HCEC 1CT (cell line): ENCODE results near the gene TDRD6.
"Not testable (repeated sequence)": the region's sequence is repeated elsewhere in the genome, so short reads cannot be mapped to it uniquely, and the experiment has no call there.

Source experiments
- DNase-seq: peaks from one replicate; pipeline ENCODE4 v3.0.0-alpha.2; 2017

The TDRD6 gene

DNA sequence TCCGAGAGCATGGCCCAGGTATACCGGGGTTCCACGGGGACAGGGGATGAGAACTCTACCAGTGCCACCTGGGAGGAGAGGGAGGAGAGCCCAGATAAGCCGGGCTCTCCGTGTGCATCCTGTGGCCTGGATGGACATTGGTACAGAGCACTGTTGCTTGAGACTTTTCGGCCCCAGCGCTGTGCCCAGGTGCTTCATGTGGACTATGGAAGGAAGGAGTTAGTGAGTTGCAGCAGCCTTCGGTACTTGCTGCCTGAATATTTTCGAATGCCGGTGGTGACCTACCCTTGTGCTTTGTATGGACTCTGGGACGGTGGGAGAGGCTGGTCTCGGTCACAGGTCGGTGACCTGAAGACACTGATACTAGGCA, 1.3 kb downstream of the TDRD6 start:
- no peak for DNase-seq

GRCh38 chr6:46689657-46690056, 2.0 kb downstream of the TDRD6 start:
- no peak for DNase-seq

DNA sequence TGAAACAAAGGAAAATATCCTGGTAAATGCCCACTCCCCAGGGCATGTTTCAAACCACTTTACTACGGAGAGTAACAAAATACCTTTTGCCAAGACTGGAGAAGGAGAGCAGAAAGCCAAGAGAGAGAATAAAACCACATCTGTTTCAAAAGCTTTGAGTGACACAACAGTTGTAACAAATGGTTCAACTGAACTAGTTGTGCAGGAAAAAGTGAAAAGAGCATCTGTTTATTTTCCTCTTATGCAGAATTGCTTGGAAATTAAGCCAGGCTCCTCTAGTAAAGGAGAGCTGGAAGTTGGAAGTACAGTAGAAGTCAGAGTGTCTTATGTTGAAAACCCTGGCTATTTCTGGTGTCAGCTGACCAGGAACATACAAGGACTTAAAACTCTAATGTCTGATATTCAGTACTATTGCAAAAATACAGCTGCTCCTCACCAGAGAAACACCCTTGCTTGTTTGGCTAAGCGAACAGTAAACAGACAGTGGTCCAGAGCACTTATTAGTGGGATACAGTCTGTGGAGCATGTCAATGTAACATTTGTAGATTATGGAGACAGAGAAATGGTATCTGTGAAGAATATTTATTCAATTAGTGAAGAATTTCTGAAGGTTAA, 2.6 kb downstream of the TDRD6 start:
- no peak for DNase-seq

DNA sequence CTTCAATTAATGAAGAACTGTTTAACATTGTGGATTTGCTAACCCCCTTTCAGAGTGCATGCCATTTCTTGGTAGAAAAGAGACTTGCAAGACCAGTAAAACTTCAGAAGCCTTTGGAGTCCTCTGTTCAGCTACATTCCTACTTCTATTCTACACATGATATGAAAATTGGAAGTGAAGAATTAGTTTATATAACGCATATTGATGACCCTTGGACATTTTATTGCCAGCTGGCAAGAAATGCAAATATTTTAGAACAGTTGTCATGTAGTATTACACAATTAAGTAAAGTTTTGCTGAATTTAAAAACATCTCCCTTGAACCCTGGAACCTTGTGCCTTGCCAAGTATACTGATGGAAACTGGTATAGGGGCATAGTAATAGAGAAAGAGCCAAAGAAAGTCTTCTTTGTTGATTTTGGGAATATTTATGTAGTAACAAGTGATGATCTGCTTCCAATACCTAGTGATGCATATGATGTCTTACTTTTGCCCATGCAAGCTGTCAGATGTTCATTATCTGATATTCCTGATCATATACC, 3.3 kb downstream of the TDRD6 start:
- peak; percentile 1 for DNase-seq

GRCh38 chr6:46699970-46700369, 12.3 kb downstream of the TDRD6 start:
- no peak for DNase-seq

- peak; percentile 32 for DNase-seq
Measured at GRCh38 chr6:46704562-46704961, 16.9 kb downstream of the TDRD6 start.

GRCh38 chr6:46706464-46706863, 18.8 kb downstream of the TDRD6 start:
- DNase-seq, result no peak

DNA sequence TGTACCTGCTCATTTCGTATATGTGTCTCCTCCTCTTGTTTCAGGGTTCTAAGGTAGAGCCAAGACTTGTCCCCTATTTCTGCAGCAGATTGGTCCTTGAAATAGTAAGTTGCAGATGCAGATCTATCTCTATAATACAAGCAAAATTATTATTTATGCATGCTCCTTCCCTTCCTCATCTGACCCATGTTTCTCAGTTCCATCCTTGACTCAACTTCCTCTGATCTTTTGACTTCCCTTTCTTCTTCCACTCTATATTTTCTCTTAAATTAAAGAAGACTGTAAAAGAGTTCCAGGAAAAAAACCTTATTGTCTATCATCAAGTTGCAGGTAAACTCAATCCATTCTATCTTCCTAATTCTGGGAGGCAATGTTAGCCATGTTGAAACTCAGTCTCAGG, 23.8 kb downstream of the TDRD6 start:
- no peak for DNase-seq

DNA sequence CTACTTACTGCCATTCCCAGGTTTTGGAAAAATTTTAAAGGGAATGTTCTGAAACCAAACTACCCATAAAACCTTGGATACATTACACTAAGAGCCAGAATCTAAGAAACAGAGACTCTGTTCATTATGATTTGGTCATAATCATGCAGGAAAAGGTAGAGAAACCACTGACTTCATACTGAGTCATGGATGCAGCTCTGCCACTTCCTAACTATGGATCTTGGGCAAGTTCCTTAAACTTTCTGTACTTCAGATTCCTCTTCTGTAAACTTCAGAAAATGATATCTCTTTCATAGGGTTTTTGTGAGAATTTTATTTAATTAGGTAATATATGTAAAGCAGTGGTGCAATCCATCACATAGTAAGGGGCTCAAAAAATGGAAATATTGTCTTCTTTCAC, 27.5 kb downstream of the TDRD6 start:
- peak; percentile 5 for DNase-seq

DNA sequence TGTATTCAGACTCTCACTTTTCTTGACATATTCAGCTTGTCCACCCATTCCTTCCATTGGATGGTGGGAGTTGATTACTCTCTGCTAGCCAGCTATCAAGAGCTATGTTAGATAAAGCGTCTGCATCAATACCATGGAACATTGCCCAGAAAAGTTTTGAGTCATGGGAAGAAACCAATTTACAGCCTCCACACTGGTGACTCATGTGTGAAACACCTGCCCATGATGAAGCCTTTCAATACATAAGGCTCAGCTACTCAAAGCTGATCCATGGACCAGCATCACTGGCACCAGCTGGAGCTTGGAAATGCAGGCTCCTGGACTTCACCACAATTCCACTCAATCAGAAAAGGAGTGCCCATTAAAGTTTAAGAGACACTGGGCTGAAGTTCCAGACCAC, 31.4 kb downstream of the TDRD6 start:
- DNase-seq, result peak; percentile 57

GRCh38 chr6:46720401-46720800, 32.7 kb downstream of the TDRD6 start:
- DNase-seq, result no peak

DNA sequence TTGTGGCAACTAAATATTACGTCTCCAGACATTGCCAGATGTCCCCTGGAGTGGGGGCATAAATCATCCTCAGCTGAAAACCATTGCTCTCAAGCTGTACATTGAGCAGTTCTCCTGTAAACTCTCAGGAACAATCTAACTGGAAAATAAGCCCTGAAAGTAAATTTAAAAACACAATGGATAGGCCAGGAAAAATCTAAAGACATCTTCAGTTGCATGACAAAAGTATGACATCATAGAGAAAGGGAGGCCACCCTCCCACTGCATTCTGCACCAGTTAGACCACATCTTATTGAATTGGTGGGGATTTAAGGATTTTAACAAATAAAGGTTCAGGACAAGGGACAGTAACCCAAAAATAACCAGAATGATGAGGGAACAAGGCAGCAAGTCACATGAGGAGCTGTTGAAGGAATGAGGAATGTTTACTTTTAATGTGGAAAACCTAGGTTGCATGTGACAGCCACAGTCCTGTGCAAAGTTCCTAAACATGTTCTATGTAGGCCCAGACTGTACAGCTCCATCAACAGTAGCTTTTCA, 42.2 kb downstream of the TDRD6 start:
- no peak for DNase-seq

DNA sequence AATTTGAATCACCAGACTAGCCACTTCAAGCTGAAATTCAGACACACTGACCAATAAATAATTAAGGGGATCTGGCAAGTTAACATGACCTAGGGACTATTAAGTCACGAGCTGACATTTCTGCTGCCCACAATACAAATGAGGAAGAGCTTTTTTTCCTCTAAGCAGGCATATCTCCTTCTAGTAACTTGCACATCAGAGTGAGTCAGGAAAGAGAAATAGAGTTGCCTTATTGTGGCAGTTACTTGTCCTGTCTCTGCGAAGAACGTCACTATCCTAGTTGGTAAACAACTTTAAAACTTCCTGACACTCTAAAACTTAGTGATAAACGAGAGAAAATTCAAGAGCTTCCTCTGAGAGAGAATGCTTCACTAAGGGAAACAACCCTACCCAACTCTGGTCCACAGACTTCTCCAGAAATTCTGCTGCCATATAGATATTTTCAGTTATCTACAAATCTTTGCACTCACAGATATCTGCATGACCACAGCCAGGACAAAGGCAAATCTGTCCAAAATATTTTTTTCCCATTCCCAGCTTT, 43.3 kb downstream of the TDRD6 start:
- no peak for DNase-seq

GRCh38 chr6:46733341-46733801, 45.7 kb downstream of the TDRD6 start:
- no peak for DNase-seq

GRCh38 chr6:46734867-46735719, 47.4 kb downstream of the TDRD6 start, which contains the start of gene PLA2G7:
TSS of gene PLA2G7 (minus strand) at chr6:46735375. CDS start at chr6:46722891, 12,484 bp downstream.
- DNase-seq, result no peak

DNA sequence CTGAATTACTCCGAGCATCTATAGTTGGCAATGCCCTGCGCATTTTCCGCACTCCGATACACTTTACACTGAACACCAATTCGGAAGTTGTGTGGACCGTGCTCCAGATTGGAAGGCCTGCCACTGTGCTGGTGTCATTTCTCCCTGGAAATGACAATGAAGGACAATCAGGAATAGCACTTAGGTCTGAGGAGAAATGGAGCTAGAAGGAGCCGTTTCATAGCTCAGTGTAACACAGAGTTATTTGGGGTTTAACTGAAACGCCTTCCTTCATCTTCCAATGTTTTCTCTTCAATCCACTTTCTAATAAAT, 48.0 kb downstream of the TDRD6 start:
- DNase-seq, result no peak

DNA sequence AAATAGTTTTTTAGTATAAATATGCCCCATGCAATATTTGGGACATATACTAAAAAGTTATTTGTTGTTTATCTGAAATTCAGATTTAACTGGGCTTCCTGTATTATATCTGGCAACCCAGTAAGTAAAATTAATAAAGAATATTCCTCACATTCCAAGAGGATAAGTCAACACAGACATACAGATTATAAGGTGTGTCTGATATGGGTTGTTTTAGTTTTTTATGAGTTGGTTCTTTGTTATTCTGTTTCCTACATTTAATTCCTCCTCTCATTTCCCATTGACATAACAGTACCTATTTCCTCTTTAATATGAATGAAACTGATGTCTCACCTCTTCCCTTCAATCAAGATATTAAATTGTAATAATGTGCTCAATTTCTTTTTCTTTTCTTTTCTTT, 49.2 kb downstream of the TDRD6 start:
- no peak for DNase-seq

- no peak for DNase-seq
Measured at GRCh38 chr6:46741482-46741881, 53.8 kb downstream of the TDRD6 start.

DNA sequence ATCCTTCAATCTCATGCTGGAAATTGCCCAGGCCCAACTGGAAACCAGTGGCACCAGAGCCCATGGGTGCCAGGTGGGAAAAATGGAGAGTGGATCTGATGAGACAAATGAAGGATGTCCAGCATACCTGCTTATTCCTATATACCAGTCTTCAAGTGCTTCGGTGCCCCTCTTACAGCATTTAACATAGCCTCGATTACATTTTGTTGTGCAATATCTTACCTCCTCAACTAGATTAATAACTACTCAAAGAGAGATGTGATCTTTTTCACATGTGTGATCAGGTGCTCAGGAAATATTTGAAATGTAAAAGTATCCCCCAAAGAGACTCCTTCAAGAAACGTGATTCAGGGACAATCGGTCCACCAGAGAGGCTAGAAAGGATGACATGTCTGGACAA, 54.2 kb downstream of the TDRD6 start:
- DNase-seq, result no peak

- no peak for DNase-seq
Measured at GRCh38 chr6:46743425-46744158, 55.9 kb downstream of the TDRD6 start.

DNA sequence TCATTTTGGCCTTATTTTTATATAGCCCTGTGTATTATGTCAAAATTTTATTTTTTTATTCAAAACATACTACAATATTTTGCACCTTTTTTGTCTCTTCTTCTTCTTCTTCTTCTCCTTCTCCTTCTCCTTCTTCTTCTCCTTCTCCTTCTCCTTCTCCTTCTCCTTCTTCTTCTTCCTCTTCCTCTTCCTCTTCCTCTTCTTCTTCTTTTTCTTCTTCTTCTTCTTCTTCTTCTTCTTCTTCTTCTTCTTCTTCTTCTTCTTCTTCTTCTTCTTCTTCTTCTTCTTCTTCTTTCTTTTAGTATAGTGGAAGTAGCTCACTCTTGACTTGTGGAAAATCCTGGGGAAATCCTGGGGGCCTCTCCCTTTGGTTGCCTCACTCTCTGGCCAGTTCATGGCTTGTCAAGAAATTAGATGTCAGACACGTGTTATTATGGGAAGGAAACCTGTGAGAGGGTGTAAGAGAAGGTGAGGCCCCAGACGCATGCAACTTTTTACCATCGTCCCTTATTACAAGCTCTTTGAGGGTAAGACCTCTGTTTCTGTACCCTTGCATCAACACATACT, 56.6 kb downstream of the TDRD6 start:
- not testable (repeated sequence) for DNase-seq

DNA sequence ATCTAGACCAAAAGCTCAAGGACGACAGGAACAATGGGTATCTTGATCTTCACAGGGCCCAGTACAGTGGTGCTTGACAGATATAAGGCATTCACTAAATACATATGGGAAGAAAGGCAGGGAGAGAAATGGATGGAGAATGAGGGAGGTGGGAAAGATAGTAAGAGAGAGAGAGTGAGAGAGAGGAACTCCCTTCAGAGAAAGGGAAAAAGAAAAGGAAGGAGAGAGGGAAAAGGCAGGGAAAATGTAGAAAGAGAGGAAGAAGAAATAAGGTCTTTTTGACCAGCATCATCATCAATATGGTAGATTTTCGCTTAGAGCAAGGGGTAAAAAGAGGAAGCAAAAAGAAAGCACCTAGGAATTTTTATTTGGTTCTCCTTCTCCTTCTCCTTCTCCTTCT, 58.3 kb downstream of the TDRD6 start:
- DNase-seq, result no peak

GRCh38 chr6:46746696-46747095, 59.0 kb downstream of the TDRD6 start, which contains the start of gene ANKRD66:
TSS of gene ANKRD66 (plus strand) at chr6:46746933. CDS start at chr6:46751949, 5,016 bp downstream.
- no peak for DNase-seq
